ENCODE results near the gene CRCP. TPM values are rescaled to one million over a fixed set of nuclear protein-coding genes. Genes with fewer than 3 reads are reported as not detected.
A peak's percentile ranks its signal among the peaks of the same experiment; 100 is the strongest.
"Not testable (repeated sequence)": the region's sequence is repeated elsewhere in the genome, so short reads cannot be mapped to it uniquely, and the experiment has no call there.

The CRCP gene
- 10 to 100 TPM; 23.9 to 49.4 (median 41.8) TPM for total RNA-seq

- H3K4me3 ChIP-seq: peak within 1 kb of the TSS; percentile 76 to 97 (median 92)
- peak within 1 kb of the TSS; percentile 91 to 96 (median 96) for H3K27ac ChIP-seq
- TF ChIP-seq CTCF (IDR thresholded peaks at IDR 0.05) (peak in 3 of 5 experiments; percentile 10 to 31 (median 18)), POLR2A (IDR thresholded peaks at IDR 0.05) (peak in 1 of 2 donors; percentile 11), EP300 (IDR thresholded peaks at IDR 0.05) (peak in 1 of 2 donors; percentile 87)
- H3K27me3 ChIP-seq: no peaks in the 10 kb centered on the region
- DNase-seq (ENCODE audit: low spot score in 2 of 2): peak; percentile 55 to 65
- H3K9me3 ChIP-seq: no peaks in the 10 kb centered on the region
- peaks cover 0 to 17% (median 0%) of the 10 kb centered on the region in 3 donors for H3K36me3 ChIP-seq
- peaks cover 0 to 47% (median 9%) of the 10 kb centered on the region in 4 donors for H3K4me1 ChIP-seq
- 0 to 1% methylated on average over 60 to 67 of the region's 67 CpGs for WGBS, 2 donors
Observed at GRCh38 chr7:66114743-66115649, at the start of gene CRCP. CRCP (plus strand) TSS chr7:66114847; CDS start chr7:66114963, 116 bp downstream.

GRCh38 chr7:66069732-66070131 lies 44.9 kb upstream of the CRCP start:
- no peak for TF ChIP-seq POLR2A (IDR thresholded peaks at IDR 0.05)
- no peak for TF ChIP-seq CTCF (IDR thresholded peaks at IDR 0.05)
- TF ChIP-seq EP300 (IDR thresholded peaks at IDR 0.05): no peak
- no peaks in the 10 kb centered on the region for H3K27me3 ChIP-seq
- no peaks in the 10 kb centered on the region for H3K4me1 ChIP-seq
- H3K4me3 ChIP-seq: no peak overlapping the region
- no peak overlapping the region for H3K27ac ChIP-seq
- WGBS, 2 donors: 91 to 92% methylated on average over 4 of the region's 4 CpGs
- DNase-seq (ENCODE audit: low spot score in 2 of 2): no peak
- H3K9me3 ChIP-seq: no peaks in the 10 kb centered on the region
- H3K36me3 ChIP-seq: no peaks in the 10 kb centered on the region

GRCh38 chr7:66070222-66070621 lies 44.4 kb upstream of the CRCP start:
- no peaks in the 10 kb centered on the region for H3K27me3 ChIP-seq
- 86 to 87% methylated on average over 1 of the region's 1 CpG for WGBS, 2 donors
- H3K4me3 ChIP-seq: no peak overlapping the region
- TF ChIP-seq CTCF (IDR thresholded peaks at IDR 0.05) (no peak), EP300 (IDR thresholded peaks at IDR 0.05) (no peak), POLR2A (IDR thresholded peaks at IDR 0.05) (no peak)
- no peaks in the 10 kb centered on the region for H3K36me3 ChIP-seq
- peaks cover 0 to 2% (median 0%) of the 10 kb centered on the region in 4 donors for H3K4me1 ChIP-seq
- H3K9me3 ChIP-seq: no peaks in the 10 kb centered on the region
- no peak for DNase-seq (ENCODE audit: low spot score in 2 of 2)
- no peak overlapping the region for H3K27ac ChIP-seq

- peaks cover 0 to 14% (median 8%) of the 10 kb centered on the region in 4 donors for H3K4me1 ChIP-seq
- H3K9me3 ChIP-seq; H3K36me3 ChIP-seq; H3K27ac ChIP-seq; H3K4me3 ChIP-seq; DNase-seq (ENCODE audit: low spot score in 2 of 2); H3K27me3 ChIP-seq: not testable (repeated sequence)
- 72 to 77% methylated on average over 7 of the region's 7 CpGs for WGBS, 2 donors
Observed at GRCh38 chr7:66072208-66072607, 42.4 kb upstream of the CRCP start.

- Histone ChIP-seq H3K27ac (peak within 1 kb of the TSS in 3 of 4 donors; percentile 53 to 87 (median 74)), H3K9me3 (no peaks in the 10 kb centered on the region), H3K4me3 (peak within 1 kb of the TSS; percentile 75 to 98 (median 80)), H3K27me3 (no peaks in the 10 kb centered on the region), H3K4me1 (peaks cover 0 to 23% (median 8%) of the 10 kb centered on the region in 4 donors), H3K36me3 (peaks cover 0 to 24% (median 0%) of the 10 kb centered on the region in 3 donors)
- WGBS, 2 donors: 0 to 3% methylated on average over 40 to 48 of the region's 67 CpGs
- peak; percentile 87 to 90 for DNase-seq (ENCODE audit: low spot score in 2 of 2)
- TF ChIP-seq EP300 (IDR thresholded peaks at IDR 0.05) (peak; percentile 69 to 97), POLR2A (IDR thresholded peaks at IDR 0.05) (peak; percentile 77 to 95), CTCF (IDR thresholded peaks at IDR 0.05) (peak in 2 of 5 experiments; percentile 30)
Observed at GRCh38 chr7:66075590-66076461, 38.8 kb upstream of the CRCP start, which contains the start of gene ASL. ASL (plus strand) TSS chr7:66075819; CDS start chr7:66076082, 263 bp downstream.
